ENCODE results near the gene C11orf97. TPM values are rescaled to one million over a fixed set of nuclear protein-coding genes. Genes with fewer than 3 reads are reported as not detected.
"Not testable (repeated sequence)": the region's sequence is repeated elsewhere in the genome, so short reads cannot be mapped to it uniquely, and the experiment has no call there.

The C11orf97 gene
- total RNA-seq, 4 donors from 2014 or later = not detected

DNA sequence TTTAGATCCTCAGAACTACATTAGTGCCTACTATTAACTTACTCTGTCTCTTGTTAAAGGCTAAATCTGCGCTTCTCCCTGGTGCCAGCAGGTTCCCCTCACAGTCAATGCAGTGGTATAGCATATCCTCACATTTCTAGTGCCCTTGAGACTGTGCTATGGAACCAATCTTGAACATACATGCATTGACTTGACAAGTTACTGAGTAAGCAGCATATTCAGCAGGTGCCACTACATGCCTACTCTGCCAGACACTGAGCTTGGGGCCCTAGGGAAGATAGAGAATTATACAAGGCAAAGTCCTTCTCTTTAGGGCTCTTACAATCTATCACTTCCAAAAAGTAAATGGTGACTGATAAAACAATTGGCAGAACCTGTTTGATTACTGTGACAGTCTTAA lies 34.6 kb downstream of the C11orf97 start:
- DNase-seq (ENCODE audit: low spot score in 2 of 2) = no peak
- intact Hi-C loops (cut with DNase I; ENCODE audit: low total_unique reads) = no loop called here
- 60 to 77% methylated on average over 1 of the region's 1 CpG for WGBS, 2 donors
- no peak for TF ChIP-seq POLR2A (IDR thresholded peaks at IDR 0.05)
- TF ChIP-seq, protein P1, sequence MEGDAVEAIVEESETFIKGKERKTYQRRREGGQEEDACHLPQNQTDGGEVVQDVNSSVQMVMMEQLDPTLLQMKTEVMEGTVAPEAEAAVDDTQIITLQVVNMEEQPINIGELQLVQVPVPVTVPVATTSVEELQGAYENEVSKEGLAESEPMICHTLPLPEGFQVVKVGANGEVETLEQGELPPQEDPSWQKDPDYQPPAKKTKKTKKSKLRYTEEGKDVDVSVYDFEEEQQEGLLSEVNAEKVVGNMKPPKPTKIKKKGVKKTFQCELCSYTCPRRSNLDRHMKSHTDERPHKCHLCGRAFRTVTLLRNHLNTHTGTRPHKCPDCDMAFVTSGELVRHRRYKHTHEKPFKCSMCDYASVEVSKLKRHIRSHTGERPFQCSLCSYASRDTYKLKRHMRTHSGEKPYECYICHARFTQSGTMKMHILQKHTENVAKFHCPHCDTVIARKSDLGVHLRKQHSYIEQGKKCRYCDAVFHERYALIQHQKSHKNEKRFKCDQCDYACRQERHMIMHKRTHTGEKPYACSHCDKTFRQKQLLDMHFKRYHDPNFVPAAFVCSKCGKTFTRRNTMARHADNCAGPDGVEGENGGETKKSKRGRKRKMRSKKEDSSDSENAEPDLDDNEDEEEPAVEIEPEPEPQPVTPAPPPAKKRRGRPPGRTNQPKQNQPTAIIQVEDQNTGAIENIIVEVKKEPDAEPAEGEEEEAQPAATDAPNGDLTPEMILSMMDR (IDR thresholded peaks at IDR 0.05) = no peak
- H3K4me3 ChIP-seq (ENCODE audit: low read depth, poor library complexity, severe bottlenecking) = no peak overlapping the region

DNA sequence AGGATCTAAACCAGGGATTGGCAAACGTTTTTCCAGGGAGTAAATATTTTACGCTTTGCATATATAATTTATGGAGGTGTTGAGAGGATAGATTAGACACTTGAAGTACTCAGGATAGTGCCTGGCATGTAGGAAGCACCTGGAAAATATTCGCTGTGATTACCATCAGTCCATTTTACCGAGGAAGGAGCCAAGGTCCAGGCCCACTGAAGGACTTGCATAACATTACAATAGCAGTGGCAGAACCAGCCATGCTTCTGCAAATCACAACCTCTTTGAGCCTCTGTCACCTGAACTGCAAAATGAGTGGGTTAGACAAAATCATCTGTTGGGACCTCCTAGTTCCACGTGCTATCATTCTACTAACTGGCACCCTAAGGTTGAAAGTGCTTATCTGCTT lies 36.9 kb downstream of the C11orf97 start:
- DNase-seq (ENCODE audit: low spot score in 2 of 2) = no peak
- H3K4me3 ChIP-seq (ENCODE audit: low read depth, poor library complexity, severe bottlenecking) = no peak overlapping the region
- TF ChIP-seq, protein P1 (IDR thresholded peaks at IDR 0.05) = no peak
- no peak for TF ChIP-seq POLR2A (IDR thresholded peaks at IDR 0.05)
- intact Hi-C loops (cut with DNase I; ENCODE audit: low total_unique reads) = no loop called here
- 69 to 71% methylated on average over 5 of the region's 5 CpGs for WGBS, 2 donors

GRCh38 chr11:94550513-94550912 lies 38.3 kb downstream of the C11orf97 start:
- intact Hi-C loops (cut with DNase I; ENCODE audit: low total_unique reads) = no loop called here
- 70 to 72% methylated on average over 4 of the region's 4 CpGs for WGBS, 2 donors
- TF ChIP-seq, protein P1 (IDR thresholded peaks at IDR 0.05) = no peak
- no peak for TF ChIP-seq POLR2A (IDR thresholded peaks at IDR 0.05)

GRCh38 chr11:94553938-94554337 lies 41.7 kb downstream of the C11orf97 start:
- intact Hi-C loops (cut with DNase I; ENCODE audit: low total_unique reads) = no loop called here
- TF ChIP-seq, protein P1 (IDR thresholded peaks at IDR 0.05) = no peak
- no peak for TF ChIP-seq POLR2A (IDR thresholded peaks at IDR 0.05)
- DNase-seq (ENCODE audit: low spot score in 2 of 2) = no peak
- WGBS, 2 donors = 41 to 95% methylated on average over 1 of the region's 1 CpG
- H3K4me3 ChIP-seq (ENCODE audit: low read depth, poor library complexity, severe bottlenecking) = no peak overlapping the region

More at GRCh38 chr11:94550513-94550912, 38.3 kb downstream of the C11orf97 start:
- no peak for DNase-seq (ENCODE audit: low spot score in 2 of 2)
- no peak overlapping the region for H3K4me3 ChIP-seq (ENCODE audit: low read depth, poor library complexity, severe bottlenecking)

- H3K4me3 ChIP-seq (ENCODE audit: low read depth, poor library complexity, severe bottlenecking); DNase-seq (ENCODE audit: low spot score in 2 of 2); intact Hi-C loops (cut with DNase I; ENCODE audit: low total_unique reads): not testable (repeated sequence)
- WGBS, 2 donors = 79 to 80% methylated on average over 8 of the region's 8 CpGs
Observed at GRCh38 chr11:94555752-94556329, 43.6 kb downstream of the C11orf97 start.

GRCh38 chr11:94557421-94557820 lies 45.2 kb downstream of the C11orf97 start:
- H3K4me3 ChIP-seq (ENCODE audit: low read depth, poor library complexity, severe bottlenecking) = no peak overlapping the region
- DNase-seq (ENCODE audit: low spot score in 2 of 2) = no peak
- intact Hi-C loops (cut with DNase I; ENCODE audit: low total_unique reads) = no loop called here
- no peak for TF ChIP-seq POLR2A (IDR thresholded peaks at IDR 0.05)
- TF ChIP-seq, protein P1 (IDR thresholded peaks at IDR 0.05) = no peak

Data from lower leg skin (tissue), 4 donors.